AG04450 (cell line): Measurements from ENCODE around the gene MCM3AP. TPM values are rescaled to one million over a fixed set of nuclear protein-coding genes. Genes with fewer than 3 reads are reported as not detected.

Experiments used
- CTCF ChIA-PET: fragments of 300-600, 350-600 bp; formaldehyde crosslinking; extraction: SDS; loops from one replicate; lab custom pipeline; 2022; ENCODE audit warnings: antibody characterized with exemption, inconsistent platforms; lab: Charles Lee
- POLR2A ChIA-PET: fragments of 350-600 bp; formaldehyde crosslinking; extraction: SDS; loops from one replicate; lab custom pipeline; 2021; ENCODE audit warnings: antibody characterized with exemption, inconsistent platforms; lab: Yijun Ruan, JAX
- DNase-seq: peaks from one replicate; pipeline ENCODE4 v3.0.0-alpha.2; 2011; ENCODE audit warnings: low read depth, low spot score
- H3K27ac ChIP-seq: one replicate; pipeline ENCODE4 v1.5.1; 2012; ENCODE audit warnings: low read depth, low read length, control low read depth
- H3K27me3 ChIP-seq: one replicate; pipeline ENCODE4 v1.6.0; 2012; ENCODE audit warnings: low read length; ENCODE audit not compliant: control insufficient read depth, insufficient read depth
- H3K4me3 ChIP-seq: 2 replicates; pipeline ENCODE4 v1.5.1; 2011; ENCODE audit warnings: mild to moderate bottlenecking, low read depth, low read length, control low read depth
- H3K9me3 ChIP-seq: 2 replicates; pipeline ENCODE4 v1.5.1; 2012; ENCODE audit warnings: low read length; ENCODE audit not compliant: control insufficient read depth, insufficient read depth
- polyA plus RNA-seq: library from polyadenylated mRNA; depleted of rRNA; stranded (reverse); fragments of >200 nt; gene quantifications from 2 replicates; pipeline ENCODE4 v1.2.3, GENCODE V29; 2011
- TF ChIP-seq, protein P1 (sequence below): IDR thresholded peaks from 2 replicates; pipeline ENCODE4 v1.5.1; 2011; ENCODE audit warnings: low read depth, low read length, control low read depth, inconsistent platforms

The MCM3AP gene
- polyA plus RNA-seq, 1 experiment = 43.7 TPM

- no peaks in the 10 kb centered on the region; the same call in 1 of the 2 replicates for H3K9me3 ChIP-seq
- TF ChIP-seq, protein P1, sequence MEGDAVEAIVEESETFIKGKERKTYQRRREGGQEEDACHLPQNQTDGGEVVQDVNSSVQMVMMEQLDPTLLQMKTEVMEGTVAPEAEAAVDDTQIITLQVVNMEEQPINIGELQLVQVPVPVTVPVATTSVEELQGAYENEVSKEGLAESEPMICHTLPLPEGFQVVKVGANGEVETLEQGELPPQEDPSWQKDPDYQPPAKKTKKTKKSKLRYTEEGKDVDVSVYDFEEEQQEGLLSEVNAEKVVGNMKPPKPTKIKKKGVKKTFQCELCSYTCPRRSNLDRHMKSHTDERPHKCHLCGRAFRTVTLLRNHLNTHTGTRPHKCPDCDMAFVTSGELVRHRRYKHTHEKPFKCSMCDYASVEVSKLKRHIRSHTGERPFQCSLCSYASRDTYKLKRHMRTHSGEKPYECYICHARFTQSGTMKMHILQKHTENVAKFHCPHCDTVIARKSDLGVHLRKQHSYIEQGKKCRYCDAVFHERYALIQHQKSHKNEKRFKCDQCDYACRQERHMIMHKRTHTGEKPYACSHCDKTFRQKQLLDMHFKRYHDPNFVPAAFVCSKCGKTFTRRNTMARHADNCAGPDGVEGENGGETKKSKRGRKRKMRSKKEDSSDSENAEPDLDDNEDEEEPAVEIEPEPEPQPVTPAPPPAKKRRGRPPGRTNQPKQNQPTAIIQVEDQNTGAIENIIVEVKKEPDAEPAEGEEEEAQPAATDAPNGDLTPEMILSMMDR = no peak
- ChIA-PET POLR2A (no interaction called here), CTCF (no interaction called here)
- H3K4me3 ChIP-seq = no peak overlapping the region
- DNase-seq = no peak
- no peak overlapping the region for H3K27ac ChIP-seq
- H3K27me3 ChIP-seq = no peaks in the 10 kb centered on the region
Observed at GRCh38 chr21:46318464-46318845, 33.0 kb upstream of the MCM3AP start.

DNA sequence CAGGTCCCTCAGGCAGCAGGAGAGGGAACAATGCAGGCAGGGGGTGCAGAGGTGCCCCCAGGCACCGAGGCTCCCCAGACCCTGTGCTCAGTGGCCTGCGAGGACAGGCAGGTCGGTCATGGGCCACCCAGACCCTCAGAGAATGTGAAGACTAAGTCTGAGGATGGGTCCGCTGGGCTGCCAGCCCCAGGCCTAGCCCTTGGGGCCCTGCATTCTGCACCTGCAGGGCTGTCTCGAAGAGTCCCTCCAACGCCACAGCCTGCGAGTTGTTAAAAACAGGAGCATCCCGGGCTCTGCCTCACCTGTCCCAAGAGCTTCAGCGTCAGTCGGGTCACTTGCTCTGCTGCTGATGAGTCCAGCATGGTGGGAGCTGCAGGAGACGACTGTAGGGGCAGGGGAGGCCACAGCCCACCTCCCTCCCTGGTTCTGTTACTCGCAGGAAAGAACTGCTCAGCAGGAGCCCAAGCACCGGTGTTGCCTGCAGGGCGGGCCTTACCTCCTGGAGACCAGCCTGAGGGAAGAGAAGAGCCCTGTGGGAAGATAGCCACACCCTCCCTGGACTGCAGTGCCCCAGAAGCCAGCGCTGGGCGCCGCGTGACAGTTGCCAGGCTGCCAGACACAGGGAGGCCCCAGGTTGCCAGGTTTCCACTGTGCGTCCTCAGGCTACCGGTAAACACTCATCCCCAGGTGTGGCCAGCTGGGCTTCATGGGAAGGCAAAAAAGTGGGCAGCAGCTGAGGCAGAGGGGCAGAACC, 32.5 kb upstream of the MCM3AP start:
- DNase-seq = no peak
- ChIA-PET POLR2A (no interaction called here), CTCF (no interaction called here)
- no peaks in the 10 kb centered on the region for H3K27me3 ChIP-seq
- no peaks in the 10 kb centered on the region; the same call in 1 of the 2 replicates for H3K9me3 ChIP-seq
- H3K27ac ChIP-seq = no peak overlapping the region
- H3K4me3 ChIP-seq = no peak overlapping the region
- TF ChIP-seq, protein P1 = no peak

DNA sequence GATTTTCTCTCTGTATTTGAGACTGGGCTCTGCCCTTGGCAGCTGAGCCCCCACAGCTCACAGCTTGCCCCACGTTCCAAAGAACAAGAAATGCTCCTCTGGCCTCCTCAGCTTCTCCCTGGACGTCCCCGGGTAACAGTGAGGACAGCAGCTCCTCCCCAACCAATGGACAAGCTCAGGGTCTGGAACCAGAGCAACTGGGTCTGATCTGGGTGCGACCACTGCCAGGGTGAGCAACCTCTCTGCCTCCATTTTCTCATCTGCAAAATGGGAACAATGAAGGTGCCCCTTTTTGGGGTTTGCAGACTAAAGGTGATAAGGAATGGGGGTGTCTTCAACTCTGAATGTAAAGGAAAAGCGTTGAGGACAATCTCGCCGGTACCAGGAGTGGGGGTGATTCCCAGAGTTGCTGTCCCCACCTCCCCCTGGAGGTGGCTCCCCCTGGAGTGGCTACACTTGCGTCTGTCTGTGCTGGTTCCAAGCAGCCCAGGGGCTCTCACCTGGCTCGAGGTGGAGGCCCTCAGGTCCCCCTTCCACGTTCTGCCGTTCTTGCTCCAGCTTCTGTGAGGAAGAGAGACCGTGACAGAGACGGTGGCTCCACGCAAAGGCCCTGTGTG, 31.4 kb upstream of the MCM3AP start:
- TF ChIP-seq, protein P1 = no peak
- H3K4me3 ChIP-seq = no peak overlapping the region
- DNase-seq = no peak
- no peaks in the 10 kb centered on the region for H3K27me3 ChIP-seq
- H3K9me3 ChIP-seq = no peaks in the 10 kb centered on the region; the same call in 1 of the 2 replicates
- ChIA-PET POLR2A (no interaction called here), CTCF (no interaction called here)
- no peak overlapping the region for H3K27ac ChIP-seq

GRCh38 chr21:46314441-46315020, 29.1 kb upstream of the MCM3AP start:
- H3K27me3 ChIP-seq = no peaks in the 10 kb centered on the region
- no peak overlapping the region for H3K4me3 ChIP-seq
- ChIA-PET POLR2A (no interaction called here), CTCF (no interaction called here)
- no peak overlapping the region for H3K27ac ChIP-seq
- TF ChIP-seq, protein P1 = no peak
- no peak for DNase-seq
- no peaks in the 10 kb centered on the region; the same call in 1 of the 2 replicates for H3K9me3 ChIP-seq

GRCh38 chr21:46312949-46313348, 27.5 kb upstream of the MCM3AP start:
- POLR2A ChIA-PET = no interaction called here
- DNase-seq = no peak
- H3K27ac ChIP-seq = no peak overlapping the region
- H3K4me3 ChIP-seq = no peak overlapping the region
- H3K27me3 ChIP-seq = no peaks in the 10 kb centered on the region
- CTCF ChIA-PET = no interaction called here
- TF ChIP-seq, protein P1 = no peak
- H3K9me3 ChIP-seq = no peaks in the 10 kb centered on the region; the same call in 1 of the 2 replicates
